GM19324 (cell line): Measurements from ENCODE around the gene PRKAG2.

Experiments
- ATAC-seq: cut with Tn5 transposase; IDR thresholded peaks from one replicate; pipeline ENCODE4 v1.9.1; 2021; ENCODE audit warnings: mild to moderate bottlenecking, moderate library complexity; ENCODE audit not compliant: unreplicated experiment, low FRiP score

The PRKAG2 gene

GRCh38 chr7:151707105-151707469, 169.8 kb downstream of the PRKAG2 start:
- no peak for ATAC-seq

GRCh38 chr7:151706277-151707104, 170.4 kb downstream of the PRKAG2 start:
- no peak for ATAC-seq

DNA sequence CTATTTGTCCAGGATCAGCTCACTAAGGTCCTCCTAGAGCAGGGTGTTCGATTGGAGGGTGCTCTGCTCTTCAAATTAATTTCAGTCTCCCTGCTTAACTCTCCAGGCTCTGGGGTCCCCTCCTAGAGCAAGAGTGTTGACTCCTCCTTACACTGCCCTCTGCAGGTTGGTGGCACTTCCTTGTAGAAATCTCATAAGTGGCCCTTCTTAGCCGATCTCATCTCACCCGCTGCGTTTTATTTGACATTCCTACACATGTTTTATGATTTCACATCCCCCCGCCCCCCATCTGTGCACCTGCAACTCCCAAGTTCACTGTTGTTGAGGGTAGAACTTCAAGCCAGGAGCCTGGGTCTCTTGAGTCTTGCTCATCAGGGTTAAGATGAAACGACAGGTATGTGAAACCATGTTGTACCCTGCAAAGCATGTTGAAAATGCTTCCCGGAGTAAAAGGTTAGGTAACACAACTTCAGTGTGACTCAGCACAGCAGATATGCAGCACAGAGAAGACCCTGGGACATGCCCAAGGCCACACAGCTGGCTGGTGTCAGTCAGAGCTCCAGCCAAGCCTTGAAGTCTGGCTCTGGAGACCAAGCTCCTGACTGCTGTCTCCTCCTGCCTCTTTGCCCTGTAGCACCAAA, 171.2 kb downstream of the PRKAG2 start:
- no peak for ATAC-seq

DNA sequence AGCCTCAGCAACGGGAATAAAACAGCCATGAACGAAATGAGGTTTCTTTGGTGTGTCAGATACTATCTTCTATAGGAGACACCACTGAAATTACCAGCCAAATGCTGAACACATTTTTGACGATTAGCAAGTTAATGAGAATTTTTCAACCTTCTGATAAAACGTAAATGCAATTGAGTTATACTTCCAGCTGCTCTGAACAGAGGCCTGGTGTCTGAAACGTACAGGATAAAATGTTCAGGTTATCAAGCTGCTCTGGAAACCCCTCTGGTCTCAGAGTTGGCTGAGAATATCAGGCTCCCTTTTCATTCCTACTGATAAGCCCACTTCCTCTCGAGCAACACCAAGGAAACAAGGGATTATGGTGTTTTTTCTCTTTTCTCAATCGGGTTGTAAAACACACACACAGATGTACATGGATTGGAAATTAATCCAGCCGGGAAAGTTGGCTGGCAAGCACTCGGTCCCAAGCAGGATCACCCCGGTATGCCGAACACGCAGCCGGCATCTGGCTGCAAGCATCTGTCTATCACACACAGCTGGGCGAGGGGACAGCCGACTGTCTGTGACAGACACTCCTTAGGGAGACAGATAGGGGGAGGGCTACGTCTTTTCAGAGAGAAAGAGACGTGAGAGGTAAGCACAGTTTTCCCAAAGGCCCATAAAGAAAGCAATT, 171.8 kb downstream of the PRKAG2 start:
- ATAC-seq, result no peak

- ATAC-seq, result no peak
Measured at GRCh38 chr7:151704299-151704959, 172.5 kb downstream of the PRKAG2 start.

- ATAC-seq, result no peak
Measured at GRCh38 chr7:151702961-151703360, 174.0 kb downstream of the PRKAG2 start.

DNA sequence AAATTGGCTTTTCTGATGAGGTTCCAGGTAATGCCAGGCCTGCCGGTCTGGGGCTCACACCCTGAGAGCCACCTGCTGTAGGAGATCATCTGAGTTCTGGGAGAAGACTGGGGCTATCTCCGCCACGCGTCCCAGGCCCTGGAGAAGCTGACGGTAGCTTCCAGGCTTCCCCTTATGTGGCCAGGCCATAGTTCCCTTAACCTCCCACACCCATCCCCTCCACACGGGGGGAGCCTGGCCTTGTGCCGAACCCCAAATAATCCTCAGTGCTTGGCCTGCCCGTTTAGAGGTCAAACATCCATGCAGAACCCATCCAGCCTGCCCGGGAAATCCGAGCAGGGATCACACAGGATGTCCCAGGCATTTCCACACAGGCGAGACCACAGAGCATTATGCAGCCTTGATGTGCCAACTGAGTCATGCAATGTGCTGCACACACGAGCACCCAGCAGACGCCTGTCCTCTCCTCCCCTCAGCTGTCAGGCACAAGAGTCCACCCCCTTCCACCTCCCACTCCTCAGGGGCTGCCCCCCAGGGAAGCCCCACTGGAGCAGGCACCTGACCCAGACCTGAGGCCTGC, 176.2 kb downstream of the PRKAG2 start:
- no peak for ATAC-seq

- ATAC-seq, result no peak
Measured at GRCh38 chr7:151699928-151700319, 177.0 kb downstream of the PRKAG2 start.

- ATAC-seq, result no peak
Measured at GRCh38 chr7:151699147-151699927, 177.6 kb downstream of the PRKAG2 start.

GRCh38 chr7:151697942-151698341, 179.0 kb downstream of the PRKAG2 start:
- ATAC-seq, result no peak

GRCh38 chr7:151697515-151697895, 179.4 kb downstream of the PRKAG2 start:
- ATAC-seq, result no peak

- ATAC-seq, result no peak
Measured at GRCh38 chr7:151696721-151697514, 180.0 kb downstream of the PRKAG2 start.

GRCh38 chr7:151695951-151696541, 180.9 kb downstream of the PRKAG2 start:
- ATAC-seq, result no peak

- no peak for ATAC-seq
Measured at GRCh38 chr7:151694828-151695580, 181.9 kb downstream of the PRKAG2 start.

DNA sequence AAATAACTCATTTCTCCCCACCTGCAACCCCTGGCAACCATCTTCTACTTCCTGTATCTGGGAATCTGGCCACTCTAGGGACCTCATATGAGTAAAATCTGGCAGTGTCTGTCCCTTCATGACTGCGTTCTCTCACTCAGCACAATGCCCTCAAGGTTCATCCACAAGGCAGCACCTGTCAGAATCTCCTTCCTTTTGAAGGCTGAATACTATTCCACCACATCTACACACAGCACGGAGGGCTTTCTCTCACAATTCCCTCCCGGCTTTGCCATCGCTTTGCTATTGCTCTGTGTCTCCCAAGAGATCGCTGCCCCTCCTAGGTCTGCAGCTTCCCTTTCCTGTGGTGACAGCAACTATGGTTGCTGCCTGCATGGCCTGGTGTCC, 182.5 kb downstream of the PRKAG2 start:
- ATAC-seq, result no peak

- no peak for ATAC-seq
Measured at GRCh38 chr7:151693140-151693539, 183.8 kb downstream of the PRKAG2 start.

- ATAC-seq, result no peak
Measured at GRCh38 chr7:151692721-151693120, 184.2 kb downstream of the PRKAG2 start.

DNA sequence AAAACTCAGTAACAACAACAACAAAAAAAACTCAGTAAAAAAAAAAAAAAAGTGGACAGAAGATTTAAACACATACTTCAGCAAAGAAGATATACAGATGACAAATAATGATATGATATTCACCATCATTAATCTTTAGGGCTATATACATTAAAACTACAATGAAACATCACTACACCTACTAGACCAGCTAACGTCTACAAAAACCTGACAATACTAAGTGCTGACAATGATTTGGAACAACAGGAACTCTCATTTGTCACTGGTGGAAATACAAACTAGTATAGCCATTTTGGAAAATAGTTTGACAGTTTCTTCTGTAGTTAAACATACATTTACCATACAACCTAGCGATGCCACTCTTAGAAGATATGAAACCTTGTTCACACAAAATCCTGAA, 185.5 kb downstream of the PRKAG2 start:
- no peak for ATAC-seq
